22Rv1 (cell line): Measurements from ENCODE around the gene RRAS2.

Source experiments
- H3K27ac ChIP-seq: fragments of 450-650 bp; 2 replicates; pipeline ENCODE4 v1.5.1; 2017
- CTCF ChIP-seq: fragments of 450-650 bp; IDR thresholded peaks from 2 replicates; pipeline ENCODE4 v1.5.1; 2017; ENCODE audit warnings: mild to moderate bottlenecking
- ZFX ChIP-seq: fragments of 450-650 bp; IDR thresholded peaks from 2 replicates; pipeline ENCODE4 v1.6.1; 2017; ENCODE audit warnings: antibody characterized with exemption, borderline replicate concordance

RRAS2 gene

DNA sequence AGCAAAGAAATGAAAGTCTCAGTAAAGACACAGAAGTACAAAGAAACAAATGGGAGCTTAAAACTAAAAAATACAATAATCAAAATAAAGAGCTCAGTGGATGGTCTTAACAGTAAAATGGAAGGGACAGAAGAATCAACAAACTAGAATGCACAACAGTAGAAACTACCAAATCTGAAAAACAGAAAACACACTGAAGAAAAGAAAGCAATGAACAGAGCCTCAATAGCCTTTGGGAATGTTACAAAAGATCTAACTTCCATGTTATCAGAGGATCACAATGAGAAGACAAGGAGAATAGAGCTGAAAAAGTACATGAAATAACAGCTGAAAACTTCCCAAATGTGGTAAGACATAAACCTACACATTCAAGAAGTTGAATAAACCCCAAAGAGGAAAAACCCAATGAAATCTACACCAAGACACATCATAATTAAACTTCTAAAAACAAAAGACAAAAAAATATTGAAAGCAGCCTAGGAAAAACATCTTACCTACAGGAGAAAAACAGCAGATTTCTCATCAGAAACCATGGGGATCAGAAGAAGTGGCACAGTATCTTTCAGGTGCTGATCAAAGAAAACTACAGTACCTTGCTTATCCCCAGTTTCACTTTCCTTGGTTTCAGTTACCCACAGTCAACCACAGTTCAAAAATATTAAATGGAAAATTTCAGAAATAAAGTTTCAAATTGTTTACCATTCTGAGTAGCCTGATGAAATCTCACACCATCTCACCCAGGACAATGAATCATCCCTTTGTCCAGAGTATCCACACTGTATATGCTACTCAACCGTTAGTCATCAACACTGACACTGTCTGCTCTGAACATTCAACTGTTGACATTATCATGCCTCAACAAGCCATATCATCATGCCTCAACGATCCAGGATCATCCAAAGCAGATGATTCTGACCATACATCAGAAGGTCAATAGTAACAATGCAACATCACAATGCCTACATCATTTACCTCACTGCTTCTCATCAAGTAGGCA lies 22.2 kb downstream of the RRAS2 start:
- H3K27ac ChIP-seq: no peak overlapping the region
- TF ChIP-seq CTCF: no peak

GRCh38 chr11:14335712-14336111 lies 23.3 kb downstream of the RRAS2 start:
- no peak for TF ChIP-seq ZFX
- TF ChIP-seq CTCF: no peak
- no peak overlapping the region for H3K27ac ChIP-seq

DNA sequence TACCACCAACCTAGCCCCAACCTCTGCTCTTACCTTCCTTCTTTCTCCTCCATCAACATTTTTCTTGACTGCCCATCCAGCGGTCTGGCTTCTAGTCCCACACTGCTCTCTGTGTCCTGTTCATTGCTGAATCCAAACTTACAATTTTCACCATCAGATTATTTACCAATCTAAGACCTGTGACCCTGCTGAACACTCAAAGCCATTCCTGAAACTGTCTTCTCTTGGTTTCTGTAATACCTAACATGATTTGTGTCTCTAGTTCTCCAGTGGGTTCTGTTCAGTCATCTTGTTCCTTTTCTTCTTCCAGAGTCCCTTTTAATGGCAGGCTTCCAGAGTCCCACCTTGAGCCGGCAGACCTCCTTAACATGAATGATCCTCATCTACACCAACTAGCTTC lies 24.1 kb downstream of the RRAS2 start:
- TF ChIP-seq CTCF (no peak), ZFX (no peak)
- no peak overlapping the region for H3K27ac ChIP-seq

GRCh38 chr11:14334192-14334591 lies 24.8 kb downstream of the RRAS2 start:
- no peak overlapping the region for H3K27ac ChIP-seq
- TF ChIP-seq CTCF: no peak
- no peak for TF ChIP-seq ZFX

DNA sequence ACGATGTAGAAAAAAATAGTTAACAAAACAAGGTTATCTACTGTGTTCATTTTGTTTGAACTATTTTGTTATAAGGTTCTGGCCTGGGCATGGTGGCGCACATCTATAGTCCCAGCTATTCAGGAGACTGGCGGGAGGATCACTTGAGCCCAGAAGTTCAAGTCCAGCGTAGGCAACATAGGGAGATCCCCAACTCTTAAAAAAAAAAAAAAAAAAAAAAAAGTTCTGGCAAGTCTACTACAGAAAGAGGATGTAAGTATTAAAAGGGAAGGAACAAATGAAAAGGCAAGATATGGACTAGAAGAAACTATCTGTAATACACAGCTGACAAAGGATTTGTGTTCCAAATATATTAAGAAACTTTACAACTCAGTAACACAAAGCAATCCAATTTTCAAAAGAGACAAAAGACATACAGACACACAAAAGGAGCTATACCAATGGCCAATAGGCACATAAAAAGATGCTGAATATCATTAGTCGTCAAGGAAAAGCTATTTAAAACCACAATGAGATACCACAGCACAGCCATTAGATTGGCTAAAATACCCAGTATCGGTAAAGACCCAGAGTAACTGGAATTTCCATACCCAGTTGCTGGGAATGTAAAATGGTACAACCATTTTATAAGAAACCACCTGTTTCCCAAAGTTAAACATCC lies 27.4 kb downstream of the RRAS2 start:
- H3K27ac ChIP-seq: no peak overlapping the region
- no peak for TF ChIP-seq ZFX
- no peak for TF ChIP-seq CTCF

- TF ChIP-seq ZFX (no peak), CTCF (no peak)
- H3K27ac ChIP-seq: no peak overlapping the region
These were observed 28.1 kb downstream of the RRAS2 start for GRCh38 chr11:14330881-14331280.

DNA sequence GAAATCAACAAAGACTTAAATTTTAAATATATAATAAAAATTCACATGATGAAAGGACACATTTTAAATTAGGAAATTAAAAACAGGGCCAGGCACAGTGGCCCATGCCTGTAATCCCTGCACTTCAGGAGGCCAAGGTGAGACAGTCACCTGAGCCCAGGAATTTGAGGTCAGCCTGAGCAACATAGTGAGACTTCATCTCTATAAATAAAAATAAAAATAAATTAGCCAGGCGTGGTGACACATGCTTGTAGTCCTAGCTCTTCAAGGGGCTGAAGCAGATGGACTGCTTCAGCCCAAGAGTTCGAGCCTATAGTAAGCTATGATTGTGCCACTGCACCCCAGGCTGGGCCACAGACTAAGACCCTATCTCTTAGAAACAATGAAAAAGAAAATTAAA lies 29.3 kb downstream of the RRAS2 start:
- no peak overlapping the region for H3K27ac ChIP-seq
- TF ChIP-seq ZFX: no peak
- no peak for TF ChIP-seq CTCF
